ENCODE data around the gene PCBP4. TPM values are rescaled to one million over a fixed set of nuclear protein-coding genes. Genes with fewer than 3 reads are reported as not detected.
A peak's percentile ranks its signal among the peaks of the same experiment; 100 is the strongest.

The PCBP4 gene
- total RNA-seq, 2 experiments from 2014 or later: 2.0 to 12.5 TPM

DNA sequence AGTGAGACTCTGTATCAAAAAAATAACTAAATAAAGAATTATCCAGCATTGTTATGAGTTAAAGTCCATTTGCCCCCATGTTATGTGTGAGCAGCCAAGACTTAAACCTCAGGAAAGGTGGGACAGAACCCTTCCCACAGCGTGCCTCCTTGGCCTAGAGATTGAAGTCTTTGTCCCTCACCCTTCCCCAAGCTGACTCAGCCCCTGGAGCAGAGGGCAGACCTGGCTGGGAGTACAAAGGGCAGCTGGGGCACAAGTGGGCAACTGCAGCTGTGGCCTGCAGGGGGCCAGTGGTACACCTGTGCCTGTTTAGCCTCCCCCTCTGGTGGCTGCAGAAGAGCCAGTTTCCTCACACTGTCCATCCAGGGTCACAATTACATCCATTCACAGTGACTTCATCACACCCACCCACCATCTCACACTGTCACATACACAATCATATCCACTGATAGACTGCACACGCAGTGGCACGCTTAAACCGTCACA lies 15.1 kb upstream of the PCBP4 start:
- BruUV-seq (replicated peaks): no TSS peak
- Histone ChIP-seq H3K4me2 (ENCODE audit: low read length) (peak overlapping the region; percentile 57; the same call in 1 of the 2 replicates), H3K9me3 (ENCODE audit: low read length) (no peaks in the 10 kb centered on the region), H3K4me1 (ENCODE audit: insufficient read depth, low read length, poor library complexity, severe bottlenecking) (peaks cover 11% of the 10 kb centered on the region), H3K36me3 (ENCODE audit: insufficient read depth, low read length) (no peaks in the 10 kb centered on the region), H3K27ac (ENCODE audit: low read depth, low read length, poor library complexity, severe bottlenecking) (no peak overlapping the region), H3K4me3 (ENCODE audit: low read depth, low read length, poor library complexity, severe bottlenecking) (peak overlapping the region; percentile 48), H3K79me2 (ENCODE audit: insufficient read depth, low read depth, low read length) (no peaks in the 10 kb centered on the region), H3K9me2 (ENCODE audit: insufficient read depth, low read length) (no peaks in the 10 kb centered on the region), H2AFZ (ENCODE audit: low read length) (0 out of 2 replicates have a peak overlapping the region, but pooled peaks have one; percentile 28), H4K20me1 (ENCODE audit: insufficient read depth, low read length) (no peaks in the 10 kb centered on the region)
- CTCF ChIA-PET (ENCODE audit: unreplicated experiment): interaction anchor here (1.0 kb wide), 1 partner anchor 14 kb away, joined by 4 read pairs; no protein-coding TSS in a partner anchor
- peak; percentile 39 for DNase-seq (ENCODE audit: low spot score)
- no peak for TF ChIP-seq EZH2phosphoT487 (IDR thresholded peaks at IDR 0.05; ENCODE audit: borderline replicate concordance, low read depth, low read length)
- peak; percentile 67 for TF ChIP-seq CTCF (conservative IDR thresholded peaks at IDR 0.05; ENCODE audit: low read length)
- POLR2A ChIA-PET: no interaction called here
- intact Hi-C loops (cut with micrococcal nuclease; ENCODE audit: unreplicated experiment): no loop called here

GRCh38 chr3:51980253-51980652 lies 13.0 kb upstream of the PCBP4 start:
- ChIA-PET CTCF (ENCODE audit: unreplicated experiment) (no interaction called here), POLR2A (no interaction called here)
- Histone ChIP-seq H3K79me2 (ENCODE audit: insufficient read depth, low read depth, low read length) (no peaks in the 10 kb centered on the region), H3K36me3 (ENCODE audit: insufficient read depth, low read length) (no peaks in the 10 kb centered on the region), H4K20me1 (ENCODE audit: insufficient read depth, low read length) (no peaks in the 10 kb centered on the region), H3K9me2 (ENCODE audit: insufficient read depth, low read length) (no peaks in the 10 kb centered on the region), H3K4me3 (ENCODE audit: low read depth, low read length, poor library complexity, severe bottlenecking) (no peak overlapping the region), H3K27ac (ENCODE audit: low read depth, low read length, poor library complexity, severe bottlenecking) (no peak overlapping the region), H3K9me3 (ENCODE audit: low read length) (no peaks in the 10 kb centered on the region), H3K4me1 (ENCODE audit: insufficient read depth, low read length, poor library complexity, severe bottlenecking) (peaks cover 26% of the 10 kb centered on the region), H3K4me2 (ENCODE audit: low read length) (no peak overlapping the region), H2AFZ (ENCODE audit: low read length) (no peak overlapping the region)
- DNase-seq (ENCODE audit: low spot score): no peak
- no TSS peak for BruUV-seq (replicated peaks)
- TF ChIP-seq EZH2phosphoT487 (IDR thresholded peaks at IDR 0.05; ENCODE audit: borderline replicate concordance, low read depth, low read length) (no peak), CTCF (conservative IDR thresholded peaks at IDR 0.05; ENCODE audit: low read length) (no peak)
- intact Hi-C loops (cut with micrococcal nuclease; ENCODE audit: unreplicated experiment): no loop called here

- intact Hi-C loops (cut with micrococcal nuclease; ENCODE audit: unreplicated experiment): no loop called here
- ChIA-PET POLR2A (interaction anchor here (1.0 kb wide), 1 partner anchor 15 kb away, joined by 3 read pairs; no protein-coding TSS in a partner anchor), CTCF (ENCODE audit: unreplicated experiment) (no interaction called here)
- TF ChIP-seq CTCF (conservative IDR thresholded peaks at IDR 0.05; ENCODE audit: low read length): no peak
- TF ChIP-seq EZH2phosphoT487 (IDR thresholded peaks at IDR 0.05; ENCODE audit: borderline replicate concordance, low read depth, low read length): no peak
- Histone ChIP-seq H3K9me2 (ENCODE audit: insufficient read depth, low read length) (no peaks in the 10 kb centered on the region), H3K4me1 (ENCODE audit: insufficient read depth, low read length, poor library complexity, severe bottlenecking) (peaks cover 37% of the 10 kb centered on the region), H3K4me2 (ENCODE audit: low read length) (no peak overlapping the region), H3K9me3 (ENCODE audit: low read length) (no peaks in the 10 kb centered on the region), H4K20me1 (ENCODE audit: insufficient read depth, low read length) (no peaks in the 10 kb centered on the region), H2AFZ (ENCODE audit: low read length) (no peak overlapping the region), H3K79me2 (ENCODE audit: insufficient read depth, low read depth, low read length) (no peaks in the 10 kb centered on the region), H3K27ac (ENCODE audit: low read depth, low read length, poor library complexity, severe bottlenecking) (no peak overlapping the region), H3K4me3 (ENCODE audit: low read depth, low read length, poor library complexity, severe bottlenecking) (no peak overlapping the region), H3K36me3 (ENCODE audit: insufficient read depth, low read length) (no peaks in the 10 kb centered on the region)
- DNase-seq (ENCODE audit: low spot score): no peak
- no TSS peak for BruUV-seq (replicated peaks)
Observed at GRCh38 chr3:51978143-51978502, 10.9 kb upstream of the PCBP4 start.
